SJCRH30 (cell line): ENCODE results near the gene KHSRP. TPM values are rescaled to one million over a fixed set of nuclear protein-coding genes. Genes with fewer than 3 reads are reported as not detected.

ENCODE experiments used
- DNase-seq, 2 experiments: peaks; one replicate each; pipeline ENCODE4 v3.0.0-alpha.2; 2015 to 2020
- H3K27ac ChIP-seq: fragments of 250-450 bp; sonication (Bioruptor Pico); 2 replicates; pipeline ENCODE4 v1.5.1; 2020; ENCODE audit warnings: mild to moderate bottlenecking, moderate library complexity
- H3K27me3 ChIP-seq: fragments of 250-450 bp; sonication (Bioruptor Pico); 2 replicates; pipeline ENCODE4 v1.5.1; 2020; ENCODE audit warnings: mild to moderate bottlenecking, moderate library complexity
- H3K36me3 ChIP-seq: fragments of 250-450 bp; sonication (Bioruptor Pico); 2 replicates; pipeline ENCODE4 v1.5.1; 2020; ENCODE audit warnings: mild to moderate bottlenecking, moderate library complexity
- H3K4me1 ChIP-seq: fragments of 250-450 bp; sonication (Bioruptor Pico); 2 replicates; pipeline ENCODE4 v1.5.1; 2020; ENCODE audit warnings: mild to moderate bottlenecking, moderate library complexity
- H3K4me3 ChIP-seq: fragments of 250-450 bp; sonication (Bioruptor Pico); 2 replicates; pipeline ENCODE4 v1.5.1; 2020; ENCODE audit warnings: mild to moderate bottlenecking, moderate library complexity
- H3K9me3 ChIP-seq: fragments of 250-450 bp; sonication (Bioruptor Pico); replicated peaks from 2 replicates; pipeline ENCODE4 v1.5.1; 2020; ENCODE audit warnings: mild to moderate bottlenecking, moderate library complexity
- total RNA-seq: library from RNA; depleted of rRNA; stranded (reverse); fragments of >200 nt; shearing (Covaris generic); gene quantifications from 2 replicates; pipeline ENCODE4 v1.2.3, GENCODE V29; 2014; rRNA removed

Gene KHSRP
- total RNA-seq, 1 experiment from 2014 or later, result 197 TPM

- H3K36me3 ChIP-seq, result peaks cover 9% of the 10 kb centered on the region
Measured at GRCh38 chr19:6374711-6375410, 49.8 kb downstream of the KHSRP start.

GRCh38 chr19:6374161-6374709 lies 50.4 kb downstream of the KHSRP start:
- H3K9me3 ChIP-seq, result no peaks in the 10 kb centered on the region
- peaks cover 6% of the 10 kb centered on the region; the same call in 1 of the 2 replicates for H3K4me1 ChIP-seq
- DNase-seq, result no peak
- peak overlapping the region; percentile 58 for H3K4me3 ChIP-seq
- no peaks in the 10 kb centered on the region for H3K27me3 ChIP-seq
- H3K36me3 ChIP-seq, result peaks cover 3% of the 10 kb centered on the region
- no peak overlapping the region for H3K27ac ChIP-seq

More at GRCh38 chr19:6374711-6375410, 49.8 kb downstream of the KHSRP start:
- no peak for DNase-seq
- Histone ChIP-seq H3K9me3 (no peaks in the 10 kb centered on the region), H3K27ac (no peak overlapping the region), H3K27me3 (no peaks in the 10 kb centered on the region), H3K4me1 (peaks cover 6% of the 10 kb centered on the region; the same call in 1 of the 2 replicates), H3K4me3 (no peak overlapping the region)

- no peaks in the 10 kb centered on the region for H3K27me3 ChIP-seq
- peak overlapping the region; percentile 29; the same call in 1 of the 2 replicates for H3K27ac ChIP-seq
- H3K36me3 ChIP-seq, result 0 out of 2 replicates have a peak, but pooled peaks cover 4% of the 10 kb centered on the region
- H3K4me1 ChIP-seq, result peaks cover 6% of the 10 kb centered on the region; the same call in 1 of the 2 replicates
- H3K4me3 ChIP-seq, result peak overlapping the region; percentile 58
- no peaks in the 10 kb centered on the region for H3K9me3 ChIP-seq
- DNase-seq, result no peak
Measured at GRCh38 chr19:6373813-6374108, 50.9 kb downstream of the KHSRP start.

- H3K9me3 ChIP-seq, result no peaks in the 10 kb centered on the region
- H3K4me3 ChIP-seq, result peak overlapping the region; percentile 92
- H3K27me3 ChIP-seq, result no peaks in the 10 kb centered on the region
- peak; percentile 98 to 99 for DNase-seq
- peaks cover 6% of the 10 kb centered on the region; the same call in 1 of the 2 replicates for H3K36me3 ChIP-seq
- H3K27ac ChIP-seq, result peak overlapping the region; percentile 84
- peaks cover 6% of the 10 kb centered on the region; the same call in 1 of the 2 replicates for H3K4me1 ChIP-seq
Measured at GRCh38 chr19:6373096-6373812, 51.4 kb downstream of the KHSRP start.

GRCh38 chr19:6372594-6373095 lies 52.0 kb downstream of the KHSRP start, which contains the start of gene ALKBH7:
Gene ALKBH7, plus strand, starts transcription at chr19:6372794. Its CDS starts 27 bp downstream, at chr19:6372821.
- no peaks in the 10 kb centered on the region for H3K27me3 ChIP-seq
- H3K27ac ChIP-seq, result peak within 1 kb of the TSS; percentile 84
- peaks cover 6% of the 10 kb centered on the region; the same call in 1 of the 2 replicates for H3K36me3 ChIP-seq
- H3K4me1 ChIP-seq, result peaks cover 6% of the 10 kb centered on the region; the same call in 1 of the 2 replicates
- H3K9me3 ChIP-seq, result no peaks in the 10 kb centered on the region
- DNase-seq, result peak; percentile 99 to 100
- H3K4me3 ChIP-seq, result peak within 1 kb of the TSS; percentile 92

- no peaks in the 10 kb centered on the region for H3K27me3 ChIP-seq
- peaks cover 22% of the 10 kb centered on the region for H3K36me3 ChIP-seq
- DNase-seq, result no peak
Measured at GRCh38 chr19:6364353-6364752, 60.3 kb downstream of the KHSRP start.

More at GRCh38 chr19:6364353-6364752, 60.3 kb downstream of the KHSRP start:
- Histone ChIP-seq H3K9me3 (no peaks in the 10 kb centered on the region), H3K27ac (no peak overlapping the region), H3K4me3 (no peak overlapping the region), H3K4me1 (no peaks in the 10 kb centered on the region)

Other genes starting within 250 kb of the KHSRP start
- 23.3 and 23.8 TPM in 2 replicates for gene MLLT1, start 144.8 kb downstream of the KHSRP start, total RNA-seq
- not detected in 2 replicates for gene ACER1, start 91.2 kb downstream of the KHSRP start, total RNA-seq
- gene CLPP, start 63.3 kb downstream of the KHSRP start, total RNA-seq, result 65.1 and 67.6 TPM in 2 replicates
- 24.6 and 28.5 TPM in 2 replicates for gene ALKBH7, start 52.0 kb downstream of the KHSRP start, total RNA-seq
- 1.2 and 1.4 TPM in 2 replicates for gene PSPN, start 48.9 kb downstream of the KHSRP start, total RNA-seq
- gene GTF2F1, start 31.6 kb downstream of the KHSRP start, total RNA-seq, result 41.7 and 49.0 TPM in 2 replicates
- gene SLC25A41, start 9.0 kb upstream of the KHSRP start, total RNA-seq, result 0.14 TPM in 1 of 2 replicates, not detected in the other
- 9.6 and 12.4 TPM in 2 replicates for gene SLC25A23, start 35.0 kb upstream of the KHSRP start, total RNA-seq
- not detected in 2 replicates for gene CRB3, start 39.5 kb upstream of the KHSRP start, total RNA-seq
- gene DENND1C, start 57.0 kb upstream of the KHSRP start, total RNA-seq, result not detected in 2 replicates
- not detected in 2 replicates for gene TUBB4A, start 77.5 kb upstream of the KHSRP start, total RNA-seq
- gene TNFSF9, start 106.2 kb upstream of the KHSRP start, total RNA-seq, result not detected in 2 replicates
- gene CD70, start 166.3 kb upstream of the KHSRP start, total RNA-seq, result not detected in 2 replicates
- not detected in 2 replicates for gene TNFSF14, start 245.3 kb upstream of the KHSRP start, total RNA-seq